Small intestine (tissue), 7 donors: ENCODE results near the gene RPS6KL1. TPM values are rescaled to one million over a fixed set of nuclear protein-coding genes. Genes with fewer than 3 reads are reported as not detected.
A peak's percentile ranks its signal among the peaks of the same experiment; 100 is the strongest.

Experiments used
- DNase-seq, 2 donors: peaks; one replicate each; pipeline versions ENCODE4 v3.0.0 to v3.0.0-alpha.2; 2013
- FAIRE-seq: peaks from 2 replicates; lab custom pipeline; 2012; peaks lifted over from hg19 to GRCh38; lab: Jason Lieb, UNC
- H3K27ac ChIP-seq, 3 donors: one replicate each; pipeline ENCODE4 v1.5.1; 2013; ENCODE audit warnings: low read length in 2 of 3, mild to moderate bottlenecking in 2 of 3, control low read depth in 1 of 3, inconsistent platforms in 1 of 3, low read depth in 1 of 3, moderate library complexity in 1 of 3
- H3K27me3 ChIP-seq, 3 donors: one replicate each; pipeline ENCODE4 v1.6.1; 2013; ENCODE audit warnings: low read length in 3 of 3, inconsistent platforms in 1 of 3; ENCODE audit not compliant: control insufficient read depth in 3 of 3, insufficient read depth in 3 of 3
- H3K36me3 ChIP-seq, 3 donors: one replicate each; pipeline ENCODE4 v1.6.1; 2013; ENCODE audit warnings: low read length in 3 of 3, inconsistent platforms in 1 of 3, low read depth in 1 of 3, mild to moderate bottlenecking in 1 of 3, moderate library complexity in 1 of 3; ENCODE audit not compliant: control insufficient read depth in 3 of 3, insufficient read depth in 2 of 3
- H3K4me1 ChIP-seq, 3 donors: one replicate each; pipeline ENCODE4 v1.6.1; 2013; ENCODE audit warnings: low read length in 2 of 3, inconsistent platforms in 1 of 3, low read depth in 1 of 3, mild to moderate bottlenecking in 1 of 3, moderate library complexity in 1 of 3; ENCODE audit not compliant: control insufficient read depth in 3 of 3, insufficient read depth in 2 of 3
- H3K4me3 ChIP-seq, 3 donors: one replicate each; pipeline ENCODE4 v1.5.1; 2013; ENCODE audit warnings: low read length in 3 of 3, control low read depth in 1 of 3, inconsistent platforms in 1 of 3, low read depth in 1 of 3, mild to moderate bottlenecking in 1 of 3, moderate library complexity in 1 of 3
- H3K9me3 ChIP-seq, 2 donors: one replicate each; pipeline ENCODE4 v1.6.1; 2013; ENCODE audit warnings: low read depth in 1 of 2, low read length in 1 of 2; ENCODE audit not compliant: control insufficient read depth in 2 of 2, insufficient read depth in 1 of 2
- WGBS, 3 donors: extraction: QIAGEN DNeasy Blood & Tissue Kit; methylation state at CpG; one replicate each; pipeline ENCODE4 v1.1.7; 2013; 5-methylcytosine and 5-hydroxymethylcytosine counted together
- polyA plus RNA-seq, 4 donors: library from polyadenylated mRNA; stranded (reverse) in 3 of 4; unstranded in 1 of 4; fragments of 200-250 nt in 3 of 4; fragments of 120-200 nt in 1 of 4; gene quantifications; one replicate each; pipeline versions ENCODE4 v1.2.1 to v1.2.3, GENCODE V29; 2013
- donor health status: healthy with polysubstance abuse.
- donor health status: control.
- donor health status: control.
- donor health status: Bipolar disorder and iron deficiency.
- donor health status: healthy.

RPS6KL1 gene
- polyA plus RNA-seq, 4 donors = 1.8 to 3.5 (median 3.0) TPM

DNA sequence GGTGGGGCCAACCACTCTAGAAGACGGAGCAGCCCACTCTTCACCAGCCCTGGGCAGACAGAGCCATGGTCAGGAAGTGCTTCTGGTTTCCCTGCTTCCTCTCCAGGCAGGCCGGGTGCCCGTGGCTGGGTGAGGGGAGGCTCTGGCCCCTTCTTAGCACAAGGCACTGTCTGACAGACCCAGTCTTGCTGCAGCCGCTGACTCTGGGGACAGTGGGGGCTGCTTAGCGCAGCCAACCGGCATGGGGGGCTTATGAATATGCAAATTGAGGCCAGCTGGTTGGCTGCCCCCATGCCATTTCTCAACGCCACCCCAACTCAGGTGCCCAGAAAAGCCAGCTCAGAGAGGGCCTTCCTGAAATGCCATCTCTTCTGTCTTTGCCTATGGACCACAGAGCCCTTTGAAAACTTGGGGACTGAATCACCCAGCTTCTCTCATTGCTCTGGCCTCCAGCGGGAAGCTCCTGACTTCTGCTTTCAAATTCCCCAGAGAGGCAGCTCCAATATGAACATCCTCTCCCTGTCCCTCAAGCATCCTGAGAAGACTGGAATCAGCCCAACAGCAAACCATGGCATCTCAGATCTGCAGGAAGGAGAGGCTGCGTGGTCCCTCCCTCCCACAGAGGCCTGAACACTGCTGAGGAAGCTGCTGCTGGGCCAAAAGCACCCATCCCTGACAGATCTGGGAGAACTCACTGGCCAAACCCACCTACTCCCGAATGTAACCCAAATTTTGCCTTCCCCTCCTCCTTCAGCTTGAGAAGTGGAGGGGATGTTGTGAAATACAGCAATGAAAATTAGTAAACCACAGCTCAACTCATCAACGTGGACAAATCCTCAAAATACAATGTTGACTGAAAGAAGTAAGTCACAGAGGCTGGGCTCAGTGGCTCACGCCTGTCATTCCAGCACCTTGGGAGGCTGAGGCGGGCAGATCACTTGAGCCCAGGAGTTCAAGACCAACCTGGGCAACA lies 46.8 kb downstream of the RPS6KL1 start, which contains the start of gene PROX2:
Gene PROX2 (minus strand): TSS at position 205 of the 973 bp plus-strand sequence. CDS start 12,311 bp downstream, outside the sequence.
- Histone ChIP-seq H3K9me3 (no peaks in the 10 kb centered on the region), H3K4me3 (no peak within 1 kb of the TSS), H3K27ac (no peak within 1 kb of the TSS), H3K4me1 (peaks cover 6 to 16% (median 8%) of the 10 kb centered on the region in 3 donors), H3K27me3 (no peaks in the 10 kb centered on the region), H3K36me3 (no peaks in the 10 kb centered on the region)
- WGBS, 3 donors = 59 to 82% (median 70%) methylated on average over 13 of the region's 13 CpGs
- DNase-seq (no peak), FAIRE-seq (no peak)

DNA sequence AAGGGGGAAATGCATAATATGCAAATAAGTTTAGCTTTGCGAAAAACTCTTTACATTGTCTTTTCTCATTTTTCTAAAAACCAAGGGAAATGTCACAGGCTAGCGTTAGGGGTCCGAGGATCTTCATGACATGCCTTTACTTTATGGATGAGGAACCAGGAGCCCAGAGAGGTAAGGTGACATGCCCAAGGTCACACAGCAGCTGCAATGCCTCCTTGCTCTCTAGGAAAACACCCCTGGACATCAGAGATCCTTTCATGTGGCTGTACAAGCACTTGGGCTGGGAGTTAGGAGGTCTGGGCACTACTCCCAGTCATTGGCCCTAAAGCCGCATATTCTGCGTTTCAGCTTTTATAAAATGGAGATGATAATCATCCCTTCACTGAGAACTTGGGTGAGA lies 47.9 kb downstream of the RPS6KL1 start:
- FAIRE-seq (no peak), DNase-seq (no peak)
- H3K4me1 ChIP-seq = peaks cover 0 to 6% (median 2%) of the 10 kb centered on the region in 3 donors
- 95 to 97% (median 97%) methylated on average over 5 of the region's 5 CpGs for whole genome bisulfite sequencing, 3 donors
- H3K27ac ChIP-seq = no peak overlapping the region
- H3K27me3 ChIP-seq = no peaks in the 10 kb centered on the region
- no peaks in the 10 kb centered on the region for H3K36me3 ChIP-seq
- H3K9me3 ChIP-seq = no peaks in the 10 kb centered on the region
- H3K4me3 ChIP-seq = no peak overlapping the region

DNA sequence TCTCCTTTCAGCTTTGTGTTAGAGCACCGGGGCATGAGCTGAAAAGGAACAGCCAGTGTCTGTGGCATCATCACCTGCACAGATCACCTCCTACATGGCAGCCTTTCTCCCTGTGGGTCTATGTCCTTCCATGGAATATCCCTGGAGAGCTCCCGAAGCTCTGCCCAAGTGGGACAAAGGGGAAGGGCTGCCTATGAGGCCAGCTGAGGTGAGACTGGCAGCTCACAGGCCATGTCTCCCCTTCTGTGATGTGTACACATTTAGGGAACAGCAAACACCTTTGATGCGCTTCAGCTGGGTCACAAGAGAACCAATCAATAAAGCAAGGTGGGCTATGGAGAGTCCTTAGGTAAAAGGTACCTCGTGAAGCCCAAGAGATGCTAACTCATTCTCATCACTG lies 51.2 kb downstream of the RPS6KL1 start:
- no peak overlapping the region for H3K4me3 ChIP-seq
- FAIRE-seq = no peak
- no peaks in the 10 kb centered on the region for H3K4me1 ChIP-seq

DNA sequence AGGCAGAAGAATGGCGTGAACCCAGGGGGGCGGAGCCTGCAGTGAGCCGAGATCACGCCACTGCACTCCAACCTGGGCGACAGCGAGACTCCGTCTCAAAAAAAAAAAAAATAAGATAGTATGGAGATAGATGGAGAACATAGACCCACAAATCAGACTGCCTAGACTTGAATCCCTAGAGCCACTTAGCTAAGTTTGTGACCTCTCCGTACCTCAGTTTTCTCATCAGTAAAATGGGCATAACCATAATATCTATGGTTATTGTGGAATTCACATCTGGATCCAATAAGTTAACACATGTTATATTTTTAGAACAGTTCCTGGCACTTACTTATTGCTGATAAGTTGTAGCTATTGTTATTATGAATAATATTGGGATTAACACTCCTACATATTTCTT lies 54.3 kb downstream of the RPS6KL1 start:
- no peak for FAIRE-seq
- H3K36me3 ChIP-seq = no peaks in the 10 kb centered on the region

More for the DNA sequence above, 51.2 kb downstream of the RPS6KL1 start:
- no peaks in the 10 kb centered on the region for H3K36me3 ChIP-seq
- no peaks in the 10 kb centered on the region for H3K9me3 ChIP-seq
- no peak for DNase-seq
- no peak overlapping the region for H3K27ac ChIP-seq
- WGBS, 3 donors = 80 to 89% (median 83%) methylated on average over 4 of the region's 4 CpGs
- H3K27me3 ChIP-seq = no peaks in the 10 kb centered on the region

DNA sequence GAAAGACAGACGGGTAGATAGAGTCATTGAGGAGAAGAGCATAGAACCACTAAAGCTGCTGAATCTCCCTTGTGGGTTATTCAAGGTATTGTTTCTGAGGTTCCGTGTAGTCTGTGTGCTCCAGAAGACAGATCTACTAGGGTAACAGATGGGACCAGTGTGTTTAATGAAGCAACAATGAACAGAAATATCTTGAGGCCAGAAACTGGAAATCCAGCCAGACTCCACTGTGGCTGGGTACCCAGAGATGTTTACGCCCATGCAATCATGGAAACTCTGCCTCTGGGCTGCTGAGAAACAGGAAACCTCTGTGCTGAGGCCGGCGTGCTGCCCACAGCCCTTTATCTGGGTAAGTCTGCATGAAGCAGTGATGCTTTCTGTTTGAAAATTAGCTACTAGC lies 55.4 kb downstream of the RPS6KL1 start:
- no peak for FAIRE-seq
- Histone ChIP-seq H3K4me3 (no peak overlapping the region), H3K36me3 (no peaks in the 10 kb centered on the region), H3K27me3 (no peaks in the 10 kb centered on the region), H3K4me1 (no peaks in the 10 kb centered on the region), H3K9me3 (no peaks in the 10 kb centered on the region), H3K27ac (peak overlapping the region in 1 of 3 donors; percentile 37)
- peak in 1 of 2 donors; percentile 38 for DNase-seq
- 37 to 55% (median 47%) methylated on average over 5 of the region's 5 CpGs for WGBS, 3 donors

More for the DNA sequence above, 54.3 kb downstream of the RPS6KL1 start:
- Histone ChIP-seq H3K4me3 (no peak overlapping the region), H3K9me3 (no peaks in the 10 kb centered on the region), H3K27me3 (no peaks in the 10 kb centered on the region), H3K4me1 (no peaks in the 10 kb centered on the region), H3K27ac (no peak overlapping the region)
- no peak for DNase-seq
- WGBS, 3 donors = 78 to 95% (median 91%) methylated on average over 7 to 8 of the region's 8 CpGs

DNA sequence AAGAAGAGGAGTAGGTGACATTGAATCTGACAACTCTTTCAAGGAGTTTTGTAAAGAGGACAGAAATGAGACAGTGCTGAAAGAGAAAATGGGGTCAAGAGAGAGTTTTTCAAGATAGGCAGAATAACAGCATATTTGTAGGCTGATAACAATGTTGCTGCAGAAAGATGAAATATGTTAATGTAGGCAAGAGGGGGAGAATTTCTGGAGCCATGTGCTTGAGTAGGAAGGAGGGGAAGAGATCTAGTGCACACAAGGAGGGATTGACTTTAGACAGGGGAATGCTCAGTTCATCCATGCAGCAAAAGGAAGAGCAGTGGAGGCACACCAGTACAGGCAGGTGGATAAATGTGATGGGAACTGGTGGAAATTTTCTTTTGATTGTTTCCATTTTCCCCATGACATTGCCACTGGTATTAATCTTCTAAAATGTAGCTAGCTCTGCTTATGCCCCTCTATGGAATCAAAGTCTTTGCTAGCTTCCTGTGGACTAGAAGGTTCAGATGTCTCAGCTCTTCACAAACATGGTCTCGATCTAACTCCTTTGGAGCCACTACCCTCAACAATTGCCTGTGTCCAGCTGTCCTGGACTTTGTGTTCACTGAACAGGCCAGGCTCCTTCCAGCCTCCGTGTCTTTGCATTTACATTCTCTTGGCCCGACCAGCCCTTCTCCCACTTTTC lies 56.2 kb downstream of the RPS6KL1 start:
- Histone ChIP-seq H3K27ac (peak overlapping the region in 1 of 3 donors; percentile 50), H3K9me3 (no peaks in the 10 kb centered on the region), H3K36me3 (no peaks in the 10 kb centered on the region), H3K27me3 (no peaks in the 10 kb centered on the region), H3K4me1 (no peaks in the 10 kb centered on the region), H3K4me3 (no peak overlapping the region)
- DNase-seq (no peak), FAIRE-seq (no peak)
- 72 to 82% (median 79%) methylated on average over 3 of the region's 3 CpGs for WGBS, 3 donors

DNA sequence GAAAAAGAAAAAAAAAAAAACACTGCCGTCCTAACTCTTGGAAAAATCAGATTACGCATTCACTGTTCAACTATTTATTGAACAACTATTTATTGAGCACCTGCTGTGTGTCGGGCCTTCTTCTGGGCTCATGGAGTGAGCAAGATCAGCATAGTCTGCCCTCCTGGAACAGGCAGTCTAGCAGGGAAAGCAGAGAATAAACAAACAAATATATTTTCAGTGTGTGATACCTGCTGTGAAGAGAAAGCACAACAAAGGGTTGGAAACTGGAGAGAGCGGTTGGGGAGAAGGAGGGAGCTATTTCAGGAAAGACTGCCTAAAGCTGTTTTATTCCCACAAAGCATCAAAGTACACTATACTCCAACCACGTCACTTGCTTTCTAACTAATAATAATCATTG lies 57.9 kb downstream of the RPS6KL1 start:
- no peaks in the 10 kb centered on the region for H3K4me1 ChIP-seq
- FAIRE-seq = no peak
- no peak overlapping the region for H3K4me3 ChIP-seq
- WGBS, 3 donors = 78 to 90% (median 83%) methylated on average over 5 of the region's 5 CpGs
- H3K9me3 ChIP-seq = no peaks in the 10 kb centered on the region
- H3K27me3 ChIP-seq = no peaks in the 10 kb centered on the region
- H3K27ac ChIP-seq = no peak overlapping the region
- no peak for DNase-seq
- H3K36me3 ChIP-seq = no peaks in the 10 kb centered on the region

DNA sequence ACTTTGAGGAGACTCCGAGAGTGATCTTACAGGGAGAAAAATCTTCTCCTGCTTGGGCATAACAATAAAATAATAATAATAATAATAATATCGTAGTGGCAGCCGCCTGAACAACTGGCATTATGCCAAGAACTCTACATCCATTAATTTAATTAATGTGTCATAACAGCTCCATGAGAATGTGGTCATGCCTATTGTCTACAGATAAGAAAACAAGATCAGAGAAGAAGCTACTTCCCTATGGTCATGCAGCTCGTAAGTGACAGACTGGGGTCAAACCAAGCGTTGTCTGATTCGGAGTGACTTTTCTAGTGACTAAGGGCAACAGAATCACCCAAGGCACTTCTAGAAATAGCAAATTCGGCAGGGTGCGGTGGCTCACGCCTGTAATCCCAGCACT lies 58.9 kb downstream of the RPS6KL1 start:
- FAIRE-seq = no peak
- WGBS, 3 donors = 78 to 85% (median 84%) methylated on average over 9 of the region's 9 CpGs

More for the DNA sequence above, 58.9 kb downstream of the RPS6KL1 start:
- Histone ChIP-seq H3K27me3 (no peaks in the 10 kb centered on the region), H3K27ac (no peak overlapping the region), H3K9me3 (no peaks in the 10 kb centered on the region), H3K4me1 (no peaks in the 10 kb centered on the region), H3K36me3 (no peaks in the 10 kb centered on the region), H3K4me3 (no peak overlapping the region)
- DNase-seq = no peak
